ENCODE measurements around the gene TAB3.
A peak's percentile ranks its signal among the peaks of the same experiment; 100 is the strongest.

The TAB3 gene

GRCh38 chrX:30800901-30801300 lies 88.2 kb downstream of the TAB3 start:
- H3K36me3 ChIP-seq (ENCODE audit: control insufficient read depth in 2 of 2, insufficient read depth in 1 of 2, low read length in 2 of 2) = no peaks in the 10 kb centered on the region
- H3K4me3 ChIP-seq (ENCODE audit: low read depth, low read length) = no peak overlapping the region
- ChIA-PET CTCF (no interaction called here), POLR2A (no interaction called here)
- no peaks in the 10 kb centered on the region for H3K4me1 ChIP-seq (ENCODE audit: control insufficient read depth, insufficient read depth, low read length)
- TF ChIP-seq BCL11A (tag by site-specific recombination; IDR thresholded peaks at IDR 0.05; ENCODE audit: low read depth) (no peak), ZNF561 (tag by site-specific recombination; IDR thresholded peaks at IDR 0.05; ENCODE audit: borderline replicate concordance) (no peak), HOXD13 (CRISPR knock-in tag; IDR thresholded peaks at IDR 0.05; ENCODE audit: borderline replicate concordance) (0 out of 2 replicates have a peak, but pooled peaks have one; percentile 35)
- no peaks in the 10 kb centered on the region for H3K9me3 ChIP-seq (ENCODE audit: control insufficient read depth, insufficient read depth, low read depth, low read length)
- H3K27ac ChIP-seq (ENCODE audit: extremely low read depth, low read depth, low read length) = no peak overlapping the region

- Histone ChIP-seq H3K4me3 (ENCODE audit: low read depth, low read length) (no peak overlapping the region), H3K36me3 (ENCODE audit: control insufficient read depth in 2 of 2, insufficient read depth in 1 of 2, low read length in 2 of 2) (peaks cover 0 to 2% of the 10 kb centered on the region in 2 experiments; a peak in 1 of 3 replicates), H3K9me3 (ENCODE audit: control insufficient read depth, insufficient read depth, low read depth, low read length) (no peaks in the 10 kb centered on the region), H3K4me1 (ENCODE audit: control insufficient read depth, insufficient read depth, low read length) (no peaks in the 10 kb centered on the region), H3K27ac (ENCODE audit: extremely low read depth, low read depth, low read length) (no peak overlapping the region)
- no peak for TF ChIP-seq PBX3 (CRISPR knock-in tag; IDR thresholded peaks at IDR 0.05)
- no peak for TF ChIP-seq ZNF510 (tag by site-specific recombination; IDR thresholded peaks at IDR 0.05; ENCODE audit: insufficient replicate concordance)
- TF ChIP-seq ZNF707 (tag by site-specific recombination; IDR thresholded peaks at IDR 0.05) = no peak
- TF ChIP-seq ZNF324 (tag by site-specific recombination; IDR thresholded peaks at IDR 0.05) = no peak
- no peak for TF ChIP-seq KLF1 (tag by site-specific recombination; IDR thresholded peaks at IDR 0.05)
- TF ChIP-seq ZNF391 (tag by site-specific recombination; IDR thresholded peaks at IDR 0.05; ENCODE audit: borderline replicate concordance, low read depth) = no peak
- TF ChIP-seq ZNF558 (tag by site-specific recombination; IDR thresholded peaks at IDR 0.05) = no peak
- TF ChIP-seq ZNF19 (tag by site-specific recombination; IDR thresholded peaks at IDR 0.05; ENCODE audit: low read depth) = no peak
- no peak for TF ChIP-seq PRDM4 (tag by site-specific recombination; IDR thresholded peaks at IDR 0.05)
- TF ChIP-seq ZFHX2 (tag by site-specific recombination; conservative IDR thresholded peaks at IDR 0.05) = no peak
- no peak for TF ChIP-seq TCF7L2 (IDR thresholded peaks at IDR 0.05; ENCODE audit: borderline replicate concordance, low read depth, low read length)
- no peak for TF ChIP-seq ZNF658 (tag by site-specific recombination; IDR thresholded peaks at IDR 0.05)
- no peak for TF ChIP-seq ZNF488 (tag by site-specific recombination; IDR thresholded peaks at IDR 0.05)
- ChIA-PET CTCF (no interaction called here), POLR2A (no interaction called here)
These were observed 89.7 kb downstream of the TAB3 start for GRCh38 chrX:30799327-30799726.

- H3K27ac ChIP-seq (ENCODE audit: extremely low read depth, low read depth, low read length) = no peak overlapping the region
- POLR2A ChIA-PET = no interaction called here
- no peaks in the 10 kb centered on the region for H3K9me3 ChIP-seq (ENCODE audit: control insufficient read depth, insufficient read depth, low read depth, low read length)
- CTCF ChIA-PET = no interaction called here
- H3K4me3 ChIP-seq (ENCODE audit: low read depth, low read length) = no peak overlapping the region
- no peaks in the 10 kb centered on the region for H3K4me1 ChIP-seq (ENCODE audit: control insufficient read depth, insufficient read depth, low read length)
- H3K36me3 ChIP-seq (ENCODE audit: control insufficient read depth in 2 of 2, insufficient read depth in 1 of 2, low read length in 2 of 2) = peaks cover 0 to 2% of the 10 kb centered on the region in 2 experiments; a peak in 1 of 3 replicates
- TF ChIP-seq FEZF1 (tag by site-specific recombination; IDR thresholded peaks at IDR 0.05) (no peak), ZNF311 (tag by site-specific recombination; IDR thresholded peaks at IDR 0.05; ENCODE audit: borderline replicate concordance) (no peak), ZNF843 (tag by site-specific recombination; IDR thresholded peaks at IDR 0.05) (no peak), PRDM2 (tag by site-specific recombination; IDR thresholded peaks at IDR 0.05; ENCODE audit: borderline replicate concordance) (no peak), ZNF211 (tag by site-specific recombination; IDR thresholded peaks at IDR 0.05; ENCODE audit: low read depth) (no peak)
These were observed 90.2 kb downstream of the TAB3 start for GRCh38 chrX:30798810-30799209.

All from HEK293 (cell line).